ENCODE results near the gene PCDH10. TPM values are rescaled to one million over a fixed set of nuclear protein-coding genes. Genes with fewer than 3 reads are reported as not detected.

PCDH10 gene
- total RNA-seq, 4 donors from 2014 or later: 0.27 to 18.1 (median 7.0) TPM

- 91% methylated on average over 2 of the region's 2 CpGs; no CpG with 5 or more reads in 1 of the 2 donors for WGBS, 2 donors (ENCODE audit: low coverage in 1 of 2)
- H3K4me3 ChIP-seq: no peak overlapping the region
- ATAC-seq: no peak
- no peak overlapping the region for H3K27ac ChIP-seq
- no peaks in the 10 kb centered on the region for H3K36me3 ChIP-seq
- peaks cover 0 to 16% (median 13%) of the 10 kb centered on the region in 3 donors for H3K4me1 ChIP-seq
- H3K27me3 ChIP-seq: peaks cover 20% of the 10 kb centered on the region
- TF ChIP-seq POLR2AphosphoS5 (IDR thresholded peaks at IDR 0.05) (no peak), EP300 (IDR thresholded peaks at IDR 0.05) (no peak), POLR2A (IDR thresholded peaks at IDR 0.05) (no peak), CTCF (IDR thresholded peaks at IDR 0.05) (no peak)
- no peaks in the 10 kb centered on the region for H3K9me3 ChIP-seq
These were observed 7.5 kb downstream of the PCDH10 start for GRCh38 chr4:133156556-133156955.

- H3K27ac ChIP-seq: no peak overlapping the region
- H3K4me3 ChIP-seq: no peak overlapping the region
- H3K27me3 ChIP-seq: peaks cover 9% of the 10 kb centered on the region
- H3K9me3 ChIP-seq: no peaks in the 10 kb centered on the region
- ATAC-seq: no peak
- TF ChIP-seq POLR2AphosphoS5 (IDR thresholded peaks at IDR 0.05) (no peak), POLR2A (IDR thresholded peaks at IDR 0.05) (no peak), EP300 (IDR thresholded peaks at IDR 0.05) (no peak), CTCF (IDR thresholded peaks at IDR 0.05) (no peak)
- no peaks in the 10 kb centered on the region for H3K36me3 ChIP-seq
- H3K4me1 ChIP-seq: peaks cover 0 to 6% (median 3%) of the 10 kb centered on the region in 3 donors
- 61 to 92% methylated on average over 1 to 5 of the region's 5 CpGs for WGBS, 2 donors (ENCODE audit: low coverage in 1 of 2)
These were observed 8.5 kb downstream of the PCDH10 start for GRCh38 chr4:133157460-133158160.

- Histone ChIP-seq H3K9me3 (no peaks in the 10 kb centered on the region), H3K4me3 (no peak overlapping the region), H3K27me3 (no peaks in the 10 kb centered on the region), H3K36me3 (no peaks in the 10 kb centered on the region), H3K4me1 (no peaks in the 10 kb centered on the region), H3K27ac (no peak overlapping the region)
- ATAC-seq: no peak
- WGBS, 2 donors (ENCODE audit: low coverage in 1 of 2): 37 to 78% methylated on average over 3 of the region's 3 CpGs
- no peak for TF ChIP-seq CTCF (IDR thresholded peaks at IDR 0.05)
- TF ChIP-seq EP300 (IDR thresholded peaks at IDR 0.05): no peak
- TF ChIP-seq POLR2AphosphoS5 (IDR thresholded peaks at IDR 0.05): no peak
- no peak for TF ChIP-seq POLR2A (IDR thresholded peaks at IDR 0.05)
These were observed 11.8 kb downstream of the PCDH10 start for GRCh38 chr4:133160853-133161252.

- H3K27ac ChIP-seq: no peak overlapping the region
- no peak overlapping the region for H3K4me3 ChIP-seq
- WGBS, 2 donors (ENCODE audit: low coverage in 1 of 2): 84 to 86% methylated on average over 2 of the region's 2 CpGs
- no peaks in the 10 kb centered on the region for H3K27me3 ChIP-seq
- H3K36me3 ChIP-seq: no peaks in the 10 kb centered on the region
- ATAC-seq: no peak
- H3K4me1 ChIP-seq: no peaks in the 10 kb centered on the region
- no peaks in the 10 kb centered on the region for H3K9me3 ChIP-seq
- no peak for TF ChIP-seq EP300 (IDR thresholded peaks at IDR 0.05)
- TF ChIP-seq POLR2AphosphoS5 (IDR thresholded peaks at IDR 0.05): no peak
- TF ChIP-seq CTCF (IDR thresholded peaks at IDR 0.05): no peak
- TF ChIP-seq POLR2A (IDR thresholded peaks at IDR 0.05): no peak
These were observed 12.6 kb downstream of the PCDH10 start for GRCh38 chr4:133161570-133162295.
